Ishikawa (cell line): ENCODE data around the gene FAM78A.

Experiments used
- CEBPB ChIP-seq: IDR thresholded peaks from 2 replicates; pipeline ENCODE4 v1.6.1; 2012
- EP300 ChIP-seq: IDR thresholded peaks from 2 replicates; pipeline ENCODE4 v1.6.1; 2012; ENCODE audit warnings: borderline replicate concordance
- RAD21 ChIP-seq: IDR thresholded peaks from 2 replicates; pipeline ENCODE4 v1.6.1; 2012; ENCODE audit warnings: low read depth
- TCF12 ChIP-seq: IDR thresholded peaks from 2 replicates; pipeline ENCODE4 v1.6.1; 2012; ENCODE audit warnings: low read depth
- TEAD4 ChIP-seq: IDR thresholded peaks from 2 replicates; pipeline ENCODE4 v1.6.1; 2012
- TF ChIP-seq, protein P1 (sequence below): IDR thresholded peaks from 2 replicates; pipeline ENCODE4 v1.6.1; 2012
- TF ChIP-seq, protein P2 (sequence below): IDR thresholded peaks from 2 replicates; pipeline ENCODE4 v1.6.1; 2012; ENCODE audit warnings: low read depth, mild to moderate bottlenecking

DNA sequence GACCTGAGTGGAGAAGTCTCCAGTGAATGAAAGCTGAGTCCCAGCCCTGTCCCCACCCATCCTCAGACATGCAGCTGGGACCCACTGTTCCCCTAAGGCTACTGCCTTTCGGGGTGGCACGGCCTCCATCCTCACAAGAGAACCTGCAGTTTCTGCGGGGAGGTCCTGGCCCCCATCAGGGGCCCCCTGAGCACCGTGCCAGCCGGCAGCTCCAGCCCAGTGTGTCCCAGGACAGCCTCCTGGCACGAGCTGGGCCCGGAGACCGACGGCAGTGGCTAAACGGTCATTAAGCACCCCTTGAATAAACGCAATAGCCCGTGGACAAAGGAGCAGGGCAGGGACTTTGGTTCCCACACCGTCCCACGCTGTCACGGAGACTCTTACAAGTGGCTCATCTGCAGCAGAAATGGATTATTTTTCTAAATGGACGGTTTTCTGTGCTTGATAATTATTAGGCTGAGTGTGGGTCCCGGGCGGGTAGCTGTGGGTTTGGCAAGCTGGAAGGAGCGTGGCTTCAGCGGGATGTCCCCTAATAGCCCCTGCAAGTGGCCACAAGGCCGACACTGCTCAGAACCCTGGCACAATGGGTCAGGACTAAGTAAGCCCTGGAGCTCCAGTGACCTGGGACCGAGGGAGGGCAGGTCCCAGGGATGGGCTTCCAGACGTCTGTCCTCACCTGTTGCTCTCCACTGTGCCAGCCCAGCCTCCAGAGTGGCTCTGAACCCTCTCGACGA lies 17.4 kb downstream of the FAM78A start:
- TF ChIP-seq EP300 (no peak), TEAD4 (no peak), RAD21 (no peak), TCF12 (no peak), CEBPB (no peak)
- TF ChIP-seq, protein P1, sequence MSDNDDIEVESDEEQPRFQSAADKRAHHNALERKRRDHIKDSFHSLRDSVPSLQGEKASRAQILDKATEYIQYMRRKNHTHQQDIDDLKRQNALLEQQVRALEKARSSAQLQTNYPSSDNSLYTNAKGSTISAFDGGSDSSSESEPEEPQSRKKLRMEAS: no peak
- TF ChIP-seq, protein P2, sequence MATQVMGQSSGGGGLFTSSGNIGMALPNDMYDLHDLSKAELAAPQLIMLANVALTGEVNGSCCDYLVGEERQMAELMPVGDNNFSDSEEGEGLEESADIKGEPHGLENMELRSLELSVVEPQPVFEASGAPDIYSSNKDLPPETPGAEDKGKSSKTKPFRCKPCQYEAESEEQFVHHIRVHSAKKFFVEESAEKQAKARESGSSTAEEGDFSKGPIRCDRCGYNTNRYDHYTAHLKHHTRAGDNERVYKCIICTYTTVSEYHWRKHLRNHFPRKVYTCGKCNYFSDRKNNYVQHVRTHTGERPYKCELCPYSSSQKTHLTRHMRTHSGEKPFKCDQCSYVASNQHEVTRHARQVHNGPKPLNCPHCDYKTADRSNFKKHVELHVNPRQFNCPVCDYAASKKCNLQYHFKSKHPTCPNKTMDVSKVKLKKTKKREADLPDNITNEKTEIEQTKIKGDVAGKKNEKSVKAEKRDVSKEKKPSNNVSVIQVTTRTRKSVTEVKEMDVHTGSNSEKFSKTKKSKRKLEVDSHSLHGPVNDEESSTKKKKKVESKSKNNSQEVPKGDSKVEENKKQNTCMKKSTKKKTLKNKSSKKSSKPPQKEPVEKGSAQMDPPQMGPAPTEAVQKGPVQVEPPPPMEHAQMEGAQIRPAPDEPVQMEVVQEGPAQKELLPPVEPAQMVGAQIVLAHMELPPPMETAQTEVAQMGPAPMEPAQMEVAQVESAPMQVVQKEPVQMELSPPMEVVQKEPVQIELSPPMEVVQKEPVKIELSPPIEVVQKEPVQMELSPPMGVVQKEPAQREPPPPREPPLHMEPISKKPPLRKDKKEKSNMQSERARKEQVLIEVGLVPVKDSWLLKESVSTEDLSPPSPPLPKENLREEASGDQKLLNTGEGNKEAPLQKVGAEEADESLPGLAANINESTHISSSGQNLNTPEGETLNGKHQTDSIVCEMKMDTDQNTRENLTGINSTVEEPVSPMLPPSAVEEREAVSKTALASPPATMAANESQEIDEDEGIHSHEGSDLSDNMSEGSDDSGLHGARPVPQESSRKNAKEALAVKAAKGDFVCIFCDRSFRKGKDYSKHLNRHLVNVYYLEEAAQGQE: no peak
